Measurements from ENCODE around the gene STRBP.
A peak's percentile ranks its signal among the peaks of the same experiment; 100 is the strongest.
"Not testable (repeated sequence)": the region's sequence is repeated elsewhere in the genome, so short reads cannot be mapped to it uniquely, and the experiment has no call there.

STRBP gene

GRCh38 chr9:123296174-123296573 is 27.8 kb upstream of the STRBP start:
- Mint-ChIP-seq H3K27me3 (no peaks in the 10 kb centered on the region), H3K27ac (peak overlapping the region; percentile 43), H3K9me3 (no peaks in the 10 kb centered on the region), H3K36me3 (ENCODE audit: low read depth) (no peaks in the 10 kb centered on the region), H3K4me3 (no peak overlapping the region), H3K4me1 (ENCODE audit: low read depth) (peaks cover 6% of the 10 kb centered on the region)

GRCh38 chr9:123291736-123292135 is 23.4 kb upstream of the STRBP start:
- H3K4me1 Mint-ChIP-seq (ENCODE audit: low read depth): peaks cover 6% of the 10 kb centered on the region
- H3K4me3 Mint-ChIP-seq: no peak overlapping the region
- no peaks in the 10 kb centered on the region for H3K36me3 Mint-ChIP-seq (ENCODE audit: low read depth)
- H3K9me3 Mint-ChIP-seq: no peaks in the 10 kb centered on the region
- no peaks in the 10 kb centered on the region for H3K27me3 Mint-ChIP-seq
- H3K27ac Mint-ChIP-seq: no peak overlapping the region

- H3K4me3 Mint-ChIP-seq: no peak overlapping the region
- no peak overlapping the region for H3K27ac Mint-ChIP-seq
- no peaks in the 10 kb centered on the region for H3K9me3 Mint-ChIP-seq
- H3K27me3 Mint-ChIP-seq: no peaks in the 10 kb centered on the region
- no peaks in the 10 kb centered on the region for H3K4me1 Mint-ChIP-seq (ENCODE audit: low read depth)
- no peaks in the 10 kb centered on the region for H3K36me3 Mint-ChIP-seq (ENCODE audit: low read depth)
Measured at GRCh38 chr9:123290764-123291163, 22.4 kb upstream of the STRBP start.

- Mint-ChIP-seq H3K4me1 (ENCODE audit: low read depth) (no peaks in the 10 kb centered on the region), H3K27me3 (no peaks in the 10 kb centered on the region), H3K27ac (no peak overlapping the region), H3K36me3 (ENCODE audit: low read depth) (no peaks in the 10 kb centered on the region), H3K4me3 (no peak overlapping the region), H3K9me3 (no peaks in the 10 kb centered on the region)
Measured at GRCh38 chr9:123287639-123288038, 19.3 kb upstream of the STRBP start.

GRCh38 chr9:123286324-123286723 is 17.9 kb upstream of the STRBP start:
- Mint-ChIP-seq H3K27me3 (no peaks in the 10 kb centered on the region), H3K36me3 (ENCODE audit: low read depth) (no peaks in the 10 kb centered on the region), H3K27ac (no peak overlapping the region)

GRCh38 chr9:123284656-123285055 is 16.3 kb upstream of the STRBP start:
- Mint-ChIP-seq H3K4me1 (ENCODE audit: low read depth) (no peaks in the 10 kb centered on the region), H3K4me3 (no peak overlapping the region), H3K27ac (no peak overlapping the region), H3K9me3 (no peaks in the 10 kb centered on the region), H3K36me3 (ENCODE audit: low read depth) (no peaks in the 10 kb centered on the region), H3K27me3 (no peaks in the 10 kb centered on the region)

More at GRCh38 chr9:123286324-123286723, 17.9 kb upstream of the STRBP start:
- Mint-ChIP-seq H3K4me3 (no peak overlapping the region), H3K4me1 (ENCODE audit: low read depth) (no peaks in the 10 kb centered on the region), H3K9me3 (no peaks in the 10 kb centered on the region)

GRCh38 chr9:123283455-123283854 is 15.1 kb upstream of the STRBP start:
- Mint-ChIP-seq H3K27ac (no peak overlapping the region), H3K36me3 (ENCODE audit: low read depth) (no peaks in the 10 kb centered on the region), H3K27me3 (no peaks in the 10 kb centered on the region), H3K9me3 (no peaks in the 10 kb centered on the region), H3K4me1 (ENCODE audit: low read depth) (peaks cover 10% of the 10 kb centered on the region), H3K4me3 (no peak overlapping the region)

- Mint-ChIP-seq H3K4me3 (no peak overlapping the region), H3K4me1 (ENCODE audit: low read depth) (peaks cover 14% of the 10 kb centered on the region), H3K36me3 (ENCODE audit: low read depth) (no peaks in the 10 kb centered on the region), H3K9me3 (peaks cover 3% of the 10 kb centered on the region), H3K27ac (no peak overlapping the region), H3K27me3 (no peaks in the 10 kb centered on the region)
Measured at GRCh38 chr9:123283048-123283408, 14.6 kb upstream of the STRBP start.

- Mint-ChIP-seq H3K36me3 (ENCODE audit: low read depth) (no peaks in the 10 kb centered on the region), H3K9me3 (peaks cover 3% of the 10 kb centered on the region), H3K4me3 (no peak overlapping the region), H3K27me3 (no peaks in the 10 kb centered on the region), H3K27ac (no peak overlapping the region), H3K4me1 (ENCODE audit: low read depth) (peaks cover 19% of the 10 kb centered on the region)
Measured at GRCh38 chr9:123282362-123283047, 14.1 kb upstream of the STRBP start.

- Mint-ChIP-seq H3K36me3 (ENCODE audit: low read depth) (no peaks in the 10 kb centered on the region), H3K4me3 (no peak overlapping the region), H3K27me3 (no peaks in the 10 kb centered on the region), H3K4me1 (ENCODE audit: low read depth) (peaks cover 21% of the 10 kb centered on the region), H3K27ac (no peak overlapping the region), H3K9me3 (peaks cover 3% of the 10 kb centered on the region)
Measured at GRCh38 chr9:123281659-123282350, 13.4 kb upstream of the STRBP start.

- H3K9me3 Mint-ChIP-seq; H3K4me3 Mint-ChIP-seq; H3K36me3 Mint-ChIP-seq (ENCODE audit: low read depth); H3K27me3 Mint-ChIP-seq: not testable (repeated sequence)
- Mint-ChIP-seq H3K4me1 (ENCODE audit: low read depth) (peaks cover 27% of the 10 kb centered on the region), H3K27ac (peak overlapping the region; percentile 51)
Measured at GRCh38 chr9:123278879-123279493, 10.6 kb upstream of the STRBP start.

- Mint-ChIP-seq H3K27ac (peak overlapping the region; percentile 51), H3K4me3 (peak overlapping the region; percentile 50), H3K36me3 (ENCODE audit: low read depth) (no peaks in the 10 kb centered on the region), H3K9me3 (peaks cover 3% of the 10 kb centered on the region), H3K27me3 (no peaks in the 10 kb centered on the region), H3K4me1 (ENCODE audit: low read depth) (peaks cover 27% of the 10 kb centered on the region)
Measured at GRCh38 chr9:123278361-123278760, 10.0 kb upstream of the STRBP start.

GRCh38 chr9:123276551-123276950 is 8.2 kb upstream of the STRBP start:
- Mint-ChIP-seq H3K27ac (no peak overlapping the region), H3K27me3 (no peaks in the 10 kb centered on the region), H3K4me3 (no peak overlapping the region), H3K4me1 (ENCODE audit: low read depth) (peaks cover 27% of the 10 kb centered on the region), H3K9me3 (peaks cover 3% of the 10 kb centered on the region), H3K36me3 (ENCODE audit: low read depth) (no peaks in the 10 kb centered on the region)

- H3K4me1 Mint-ChIP-seq (ENCODE audit: low read depth): peaks cover 27% of the 10 kb centered on the region
- H3K27ac Mint-ChIP-seq; H3K27me3 Mint-ChIP-seq; H3K9me3 Mint-ChIP-seq; H3K36me3 Mint-ChIP-seq (ENCODE audit: low read depth); H3K4me3 Mint-ChIP-seq: not testable (repeated sequence)
Measured at GRCh38 chr9:123271133-123271532, 2.7 kb upstream of the STRBP start.

GRCh38 chr9:123269281-123269680 is 895 bp upstream of the STRBP start:
- Mint-ChIP-seq H3K4me1 (ENCODE audit: low read depth) (peaks cover 36% of the 10 kb centered on the region), H3K27ac (no peak overlapping the region), H3K27me3 (no peaks in the 10 kb centered on the region)

GRCh38 chr9:123268199-123268464 is 254 bp downstream of the STRBP start:
- Mint-ChIP-seq H3K4me1 (ENCODE audit: low read depth) (peaks cover 38% of the 10 kb centered on the region), H3K9me3 (no peaks in the 10 kb centered on the region), H3K4me3 (peak overlapping the region; percentile 73), H3K27me3 (no peaks in the 10 kb centered on the region), H3K36me3 (ENCODE audit: low read depth) (no peaks in the 10 kb centered on the region), H3K27ac (no peak overlapping the region)

More at GRCh38 chr9:123269281-123269680, 895 bp upstream of the STRBP start:
- Mint-ChIP-seq H3K36me3 (ENCODE audit: low read depth) (no peaks in the 10 kb centered on the region), H3K4me3 (peak overlapping the region; percentile 70), H3K9me3 (no peaks in the 10 kb centered on the region)

Measured in stimulated activated naive CD8-positive, alpha-beta T cell treated with anti-CD3 and anti-CD28 coated beads, Interleukin-15, Interleukin-2, amounts not matched to agents 100 ng/mL and 50 ng/mL, for 24 hours (primary cell).